Fibroblast of skin of left biceps (primary cell): Measurements from ENCODE around the gene OR8A1.
A peak's percentile ranks its signal among the peaks of the same experiment; 100 is the strongest.
"Not testable (repeated sequence)": the region's sequence is repeated elsewhere in the genome, so short reads cannot be mapped to it uniquely, and the experiment has no call there.

Experiments used
- DNase-seq, 2 experiments: peaks; one replicate each; pipeline ENCODE4 v3.0.0-alpha.2; 2013; ENCODE audit warnings: low read depth in 2 of 2

The OR8A1 gene

DNA sequence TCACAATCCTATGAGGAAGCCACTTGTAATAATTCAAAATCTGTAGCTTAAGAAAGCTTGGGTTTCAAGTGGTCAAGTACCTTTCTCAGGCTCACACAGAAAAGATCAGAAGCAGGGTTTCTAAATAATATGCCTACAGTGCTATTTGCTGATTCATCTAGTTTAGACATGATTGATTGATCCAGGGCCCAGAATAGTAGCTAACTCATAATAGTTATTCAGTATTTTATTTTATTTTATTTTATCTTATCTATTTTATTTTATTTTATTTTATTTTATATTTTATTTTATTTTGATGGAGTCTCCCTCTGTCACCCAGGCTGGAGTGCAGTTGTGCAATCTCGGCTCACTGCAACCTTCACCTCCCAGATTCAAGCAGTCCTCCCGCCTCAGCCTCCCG is 25.5 kb downstream of the OR8A1 start:
- no peak for DNase-seq

DNA sequence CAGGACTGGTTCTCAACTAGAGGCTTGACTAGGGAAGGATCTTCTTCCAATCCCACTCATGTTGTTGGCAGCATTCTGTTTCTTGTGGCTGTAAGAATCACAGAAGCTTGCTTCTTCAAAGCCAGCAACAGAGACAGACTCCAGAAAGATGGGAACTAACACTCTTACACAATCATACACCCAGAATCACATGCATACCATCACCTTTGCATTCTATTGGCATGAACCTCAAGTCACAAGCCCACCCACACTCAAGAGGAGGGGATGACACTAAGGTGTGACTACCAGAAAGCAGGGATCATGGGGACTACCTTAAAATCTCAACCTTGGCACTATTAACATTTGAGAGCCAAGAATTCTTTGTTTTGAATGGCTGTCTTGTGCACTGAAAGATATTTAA is 27.8 kb downstream of the OR8A1 start:
- no peak for DNase-seq

DNA sequence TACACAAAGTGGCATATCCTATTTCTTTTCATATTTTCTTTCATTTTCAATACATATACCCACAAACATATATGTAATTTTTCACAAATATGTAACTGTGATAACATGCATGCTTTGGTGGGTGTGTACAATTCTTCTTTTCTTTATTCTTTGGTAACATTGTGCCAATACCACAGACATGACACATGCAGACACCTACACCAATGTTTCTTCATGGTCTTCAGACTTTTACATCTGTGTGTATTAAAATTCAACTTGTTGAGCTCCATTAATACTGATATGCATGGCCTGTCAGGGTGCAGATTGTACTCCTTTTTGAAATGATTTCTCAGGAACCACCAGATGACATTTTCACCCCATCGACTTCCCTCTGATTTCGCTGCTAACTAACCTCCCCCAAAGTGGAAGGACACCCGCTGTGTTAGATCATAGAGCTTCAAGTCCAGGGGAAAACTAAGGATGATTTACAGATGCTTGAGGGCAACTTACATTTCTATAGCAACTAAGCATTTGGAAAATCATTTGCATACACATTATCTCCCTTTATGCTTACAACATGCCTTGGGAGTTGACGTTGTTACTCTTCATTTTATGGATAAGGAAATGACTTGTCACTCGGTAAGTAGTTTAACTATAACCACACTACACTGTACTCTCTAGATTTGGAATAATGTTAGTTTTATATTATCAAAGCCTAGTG is 31.0 kb downstream of the OR8A1 start:
- no peak for DNase-seq

DNA sequence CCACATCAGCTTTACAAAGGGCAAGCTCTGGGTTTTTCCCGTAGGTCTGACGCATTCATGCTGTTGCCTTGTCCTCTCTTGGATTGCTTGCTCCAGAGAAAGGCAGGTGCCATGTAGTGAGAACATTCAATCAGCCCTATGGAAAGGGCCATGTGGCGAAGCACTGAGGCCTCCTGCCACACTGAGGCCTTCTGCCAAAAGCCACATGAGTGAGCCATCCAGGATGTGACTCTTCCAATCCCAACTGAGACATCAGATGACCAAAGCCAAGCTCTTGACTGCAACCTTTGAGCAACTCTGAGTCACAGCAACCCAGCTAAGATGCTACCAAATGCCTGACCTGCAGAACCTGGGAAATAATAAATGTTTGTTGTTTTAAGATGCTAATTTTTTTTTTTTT is 32.4 kb downstream of the OR8A1 start:
- no peak for DNase-seq

DNA sequence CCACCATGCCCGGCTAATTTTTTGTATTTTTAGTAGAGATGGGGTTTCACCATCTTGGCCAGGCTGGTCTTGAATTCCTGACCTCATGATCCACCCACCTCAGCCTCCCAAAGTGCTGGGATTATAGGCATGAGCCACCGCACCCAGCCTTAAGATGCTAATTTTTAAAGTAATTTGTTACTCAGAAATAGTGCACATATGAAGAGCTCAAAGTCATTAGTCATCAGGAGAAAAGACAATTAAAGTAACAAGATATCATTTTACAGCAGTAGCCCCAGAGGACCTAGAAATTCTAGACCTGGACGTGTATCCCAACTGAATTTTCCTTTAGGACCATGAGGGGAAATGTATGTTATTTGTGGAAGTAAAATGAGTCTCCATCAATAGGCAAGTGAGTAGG is 32.9 kb downstream of the OR8A1 start:
- not testable (repeated sequence) for DNase-seq

DNA sequence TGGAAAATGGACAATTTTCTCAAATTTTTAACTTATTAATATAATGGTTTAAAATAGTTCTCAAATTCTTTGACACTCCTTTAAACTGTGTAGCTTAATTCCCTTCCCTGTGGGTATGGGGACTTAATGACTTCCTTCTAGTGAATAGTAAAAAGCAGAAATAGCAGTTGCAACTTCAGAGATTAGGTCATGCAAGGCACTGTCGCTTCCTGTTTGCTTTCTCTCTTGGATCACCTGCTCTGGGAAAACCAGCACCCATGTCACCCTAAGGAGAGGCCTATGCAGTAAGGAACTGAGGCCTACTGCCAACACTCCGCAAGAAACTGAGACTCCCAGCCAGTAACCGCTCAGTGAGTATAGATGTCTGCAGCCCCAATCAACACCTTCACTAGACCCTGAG is 35.9 kb downstream of the OR8A1 start:
- no peak for DNase-seq

DNA sequence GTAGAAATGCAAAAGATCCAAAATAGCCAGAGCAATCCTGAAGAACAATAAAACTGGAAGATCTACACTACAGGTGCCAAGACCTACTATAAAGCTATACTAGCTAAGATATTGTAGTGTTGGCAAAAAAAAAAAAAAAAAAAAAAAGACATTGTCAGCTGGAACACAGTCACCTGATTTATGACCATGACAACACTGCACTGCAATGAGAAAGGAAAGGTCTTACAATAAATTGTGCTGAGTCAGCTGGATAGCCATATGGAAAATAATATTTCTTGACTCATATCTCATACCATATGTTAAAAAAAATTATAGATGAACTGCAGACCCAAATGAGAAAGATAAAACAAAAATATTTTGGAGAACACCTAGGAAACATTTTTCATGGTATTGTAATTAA is 38.4 kb downstream of the OR8A1 start:
- DNase-seq: no peak

DNA sequence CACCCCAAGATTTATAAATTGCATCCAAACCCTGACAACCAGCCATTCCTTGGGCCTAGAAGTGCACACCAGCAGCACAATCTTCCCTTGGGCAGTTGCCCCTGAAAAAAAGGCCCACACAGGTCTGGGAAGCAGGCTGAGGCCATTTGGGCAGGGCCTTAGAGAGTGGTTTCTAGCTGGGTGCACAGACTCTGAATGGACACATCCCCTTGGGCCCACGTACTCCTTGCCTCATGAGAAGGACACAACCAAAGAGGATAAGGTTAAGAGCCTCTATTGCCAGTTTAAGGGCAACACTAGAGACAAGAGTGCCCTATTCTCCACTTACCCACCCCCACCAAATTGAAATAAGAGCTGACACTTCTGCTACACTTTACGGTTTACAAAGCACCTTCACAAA is 40.5 kb downstream of the OR8A1 start:
- no peak for DNase-seq

DNA sequence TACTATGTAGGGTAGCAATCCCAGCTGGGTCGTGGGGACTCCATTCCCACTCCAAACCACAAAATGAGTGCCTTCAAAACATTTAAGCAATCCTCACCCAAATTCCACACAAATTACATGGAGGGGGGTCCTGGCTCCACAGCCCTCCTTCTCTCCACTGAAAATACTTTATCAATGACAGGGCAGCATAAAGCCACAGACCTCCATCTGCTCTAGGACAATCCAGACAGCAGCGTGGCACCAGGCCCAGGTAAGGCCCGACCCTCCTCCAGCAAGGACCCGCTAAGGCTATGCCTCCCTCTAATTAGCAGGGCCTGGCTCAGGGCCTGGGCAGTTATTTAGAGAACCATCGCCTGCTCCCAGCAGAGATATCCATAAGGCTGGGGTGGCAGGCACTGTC is 41.3 kb downstream of the OR8A1 start, which contains the start of gene PANX3:
Gene PANX3 (plus strand): TSS at position 365 of the 400 bp plus-strand sequence. CDS start 129 bp downstream, outside the sequence.
- peak in 1 of 2 experiments; percentile 4 for DNase-seq

DNA sequence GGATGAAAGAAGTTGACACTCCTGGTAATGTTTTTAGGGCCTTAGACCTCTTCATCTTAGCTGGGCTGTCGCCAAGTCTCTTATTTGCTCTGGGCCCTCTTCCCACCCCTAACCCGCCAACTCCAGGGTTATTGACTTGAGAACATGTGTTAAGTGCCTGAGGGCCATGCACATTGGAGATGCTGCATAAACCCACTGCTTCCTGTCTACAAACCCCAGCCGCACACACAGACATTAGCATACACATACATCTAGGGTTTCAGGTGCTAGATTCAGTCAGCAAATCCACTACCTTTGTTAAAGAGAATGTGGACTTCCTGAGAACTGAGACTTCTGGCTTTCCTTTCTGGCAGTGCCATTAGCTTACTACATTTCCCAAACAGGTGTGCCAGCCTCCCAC is 42.2 kb downstream of the OR8A1 start:
- DNase-seq: no peak

DNA sequence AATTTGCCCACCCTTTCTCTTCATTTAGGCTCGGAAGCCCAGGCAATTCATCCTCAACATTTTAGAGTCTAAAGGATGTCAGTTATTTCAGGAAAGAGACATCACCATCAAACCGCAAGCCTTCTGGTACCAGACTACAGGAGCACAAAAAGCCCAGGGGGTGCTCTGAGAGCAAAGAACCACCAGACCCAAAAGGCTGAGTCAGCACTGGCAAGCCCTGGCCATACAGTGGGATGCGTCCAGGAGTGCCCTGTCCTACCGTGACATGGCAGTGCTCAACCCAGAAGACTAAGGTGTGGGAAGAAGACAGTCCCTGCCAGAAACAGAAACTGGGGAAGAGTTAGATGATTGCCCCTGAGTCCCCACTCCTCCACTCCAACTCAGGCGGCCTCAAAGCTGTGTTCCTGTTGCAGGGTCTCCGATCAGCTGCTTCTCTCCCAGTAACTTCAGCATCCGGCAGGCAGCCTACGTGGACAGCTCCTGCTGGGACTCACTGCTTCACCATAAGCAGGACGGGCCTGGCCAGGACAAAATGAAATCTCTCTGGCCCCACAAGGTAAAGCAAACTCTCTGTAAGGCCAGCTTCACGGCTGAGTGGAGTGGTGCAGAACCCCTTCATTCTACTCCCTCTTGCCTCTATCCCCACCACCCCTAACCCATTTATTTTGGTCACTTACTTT is 42.9 kb downstream of the OR8A1 start:
- DNase-seq: no peak

DNA sequence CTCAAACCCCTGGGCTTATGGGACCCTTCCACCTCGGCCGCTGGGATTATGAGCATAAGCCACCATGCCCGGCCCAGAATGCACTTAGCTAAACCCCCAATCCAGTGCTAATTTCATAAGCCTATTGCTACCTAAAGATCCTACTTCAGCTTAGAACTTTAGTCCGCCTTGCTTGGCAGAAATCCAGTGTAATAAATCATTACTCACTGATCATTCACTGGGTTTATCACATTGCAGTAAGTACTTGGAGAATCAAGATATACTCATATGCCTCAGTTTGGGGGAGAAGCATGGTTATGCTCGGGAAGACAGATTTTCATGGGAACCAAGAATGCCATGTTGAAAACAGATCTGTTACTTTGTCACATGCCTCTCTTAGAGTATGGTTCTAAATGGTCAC is 49.1 kb downstream of the OR8A1 start:
- no peak for DNase-seq
